ENCODE results near the gene KIF19. TPM values are rescaled to one million over a fixed set of nuclear protein-coding genes. Genes with fewer than 3 reads are reported as not detected.

The KIF19 gene
- total RNA-seq, 2 donors from 2014 or later, result 0.36 to 0.62 TPM

DNA sequence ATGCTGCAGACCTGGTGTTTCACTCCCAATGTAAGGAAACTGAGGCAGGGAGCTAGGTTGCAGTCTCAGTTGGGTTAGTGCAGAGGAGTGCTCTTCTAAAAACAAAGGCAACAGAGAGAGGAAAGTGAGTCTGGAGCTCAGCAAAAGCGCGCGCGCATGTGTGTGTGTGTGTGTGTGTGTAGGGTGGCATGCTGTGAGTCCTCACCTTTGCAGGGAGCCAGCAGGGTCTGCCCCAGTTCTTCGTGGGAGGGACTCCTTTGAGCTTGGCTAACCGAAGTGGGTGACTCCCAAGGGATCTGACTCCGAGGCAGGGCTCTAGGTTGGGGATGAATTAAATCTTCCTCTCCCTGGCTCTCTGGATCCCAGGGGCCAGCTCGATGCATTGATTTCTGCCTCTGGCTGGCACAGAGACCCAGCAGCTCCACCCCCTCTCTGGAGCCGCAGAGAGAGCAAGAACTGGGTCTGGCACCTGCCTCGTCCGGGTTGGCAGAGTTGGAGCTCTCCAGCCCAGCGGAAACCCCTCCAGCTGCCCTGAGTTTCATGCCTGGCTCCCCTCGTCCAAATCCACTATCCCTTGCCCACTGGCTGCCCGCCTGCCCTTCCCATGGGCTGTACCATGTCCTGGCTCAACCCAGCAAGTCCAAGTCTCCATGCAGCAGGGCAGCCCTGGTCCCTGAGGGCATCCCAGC is 36.9 kb downstream of the KIF19 start:
- Histone ChIP-seq H3K9me3 (no peaks in the 10 kb centered on the region), H3K36me3 (no peaks in the 10 kb centered on the region), H3K4me1 (replicated peaks) (no peaks in the 10 kb centered on the region), H3K4me3 (no peak overlapping the region), H3K27ac (no peak overlapping the region), H3K27me3 (replicated peaks; ENCODE audit: insufficient read depth) (peaks cover 4% of the 10 kb centered on the region)
- intact Hi-C loops (cut with DNase I), result no loop called here
- WGBS, result 41% methylated on average over 14 of the region's 14 CpGs
- TF ChIP-seq, protein P1, sequence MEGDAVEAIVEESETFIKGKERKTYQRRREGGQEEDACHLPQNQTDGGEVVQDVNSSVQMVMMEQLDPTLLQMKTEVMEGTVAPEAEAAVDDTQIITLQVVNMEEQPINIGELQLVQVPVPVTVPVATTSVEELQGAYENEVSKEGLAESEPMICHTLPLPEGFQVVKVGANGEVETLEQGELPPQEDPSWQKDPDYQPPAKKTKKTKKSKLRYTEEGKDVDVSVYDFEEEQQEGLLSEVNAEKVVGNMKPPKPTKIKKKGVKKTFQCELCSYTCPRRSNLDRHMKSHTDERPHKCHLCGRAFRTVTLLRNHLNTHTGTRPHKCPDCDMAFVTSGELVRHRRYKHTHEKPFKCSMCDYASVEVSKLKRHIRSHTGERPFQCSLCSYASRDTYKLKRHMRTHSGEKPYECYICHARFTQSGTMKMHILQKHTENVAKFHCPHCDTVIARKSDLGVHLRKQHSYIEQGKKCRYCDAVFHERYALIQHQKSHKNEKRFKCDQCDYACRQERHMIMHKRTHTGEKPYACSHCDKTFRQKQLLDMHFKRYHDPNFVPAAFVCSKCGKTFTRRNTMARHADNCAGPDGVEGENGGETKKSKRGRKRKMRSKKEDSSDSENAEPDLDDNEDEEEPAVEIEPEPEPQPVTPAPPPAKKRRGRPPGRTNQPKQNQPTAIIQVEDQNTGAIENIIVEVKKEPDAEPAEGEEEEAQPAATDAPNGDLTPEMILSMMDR (IDR thresholded peaks at IDR 0.05), result no peak
- TF ChIP-seq POLR2AphosphoS5 (IDR thresholded peaks at IDR 0.05) (no peak), POLR2A (IDR thresholded peaks at IDR 0.05) (no peak)
- DNase-seq (ENCODE audit: low spot score), result no peak

DNA sequence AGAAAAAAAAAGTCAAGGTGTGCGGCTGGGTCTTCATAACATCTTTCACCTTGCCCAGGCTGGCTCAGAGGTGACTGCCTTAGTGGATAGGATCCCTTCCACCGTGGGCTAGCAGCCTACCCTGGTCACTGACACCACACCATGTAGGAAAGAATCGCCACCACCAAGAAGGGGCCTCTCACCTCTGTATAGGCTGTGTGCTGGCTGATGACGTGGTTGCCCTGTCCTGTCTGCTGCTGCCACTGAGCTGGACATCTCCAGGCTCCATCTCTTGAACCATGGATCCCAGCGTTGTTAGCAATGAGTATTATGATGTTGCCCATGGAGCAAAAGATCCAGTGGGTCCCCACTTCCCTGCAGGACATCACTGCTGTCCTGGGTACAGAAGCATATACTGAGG is 41.2 kb downstream of the KIF19 start, which contains the start of gene GPR142:
GPR142 (plus strand) TSS at position 301 of the 400 bp plus-strand sequence. CDS start 2,035 bp downstream, outside the sequence.
- Histone ChIP-seq H3K27me3 (replicated peaks; ENCODE audit: insufficient read depth) (no peaks in the 10 kb centered on the region), H3K9me3 (no peaks in the 10 kb centered on the region), H3K4me1 (replicated peaks) (no peaks in the 10 kb centered on the region), H3K4me3 (no peak within 1 kb of the TSS), H3K36me3 (no peaks in the 10 kb centered on the region), H3K27ac (no peak within 1 kb of the TSS)
- intact Hi-C loops (cut with DNase I), result loop anchor here (5.0 kb wide), 1 partner anchor 155 kb away; the partner anchor contains the start of gene TTYH2
- no peak for DNase-seq (ENCODE audit: low spot score)
- TF ChIP-seq POLR2A (IDR thresholded peaks at IDR 0.05) (no peak), POLR2AphosphoS5 (IDR thresholded peaks at IDR 0.05) (no peak)
- TF ChIP-seq, protein P1 (IDR thresholded peaks at IDR 0.05), result no peak
- 87% methylated on average over 5 of the region's 5 CpGs for WGBS

DNA sequence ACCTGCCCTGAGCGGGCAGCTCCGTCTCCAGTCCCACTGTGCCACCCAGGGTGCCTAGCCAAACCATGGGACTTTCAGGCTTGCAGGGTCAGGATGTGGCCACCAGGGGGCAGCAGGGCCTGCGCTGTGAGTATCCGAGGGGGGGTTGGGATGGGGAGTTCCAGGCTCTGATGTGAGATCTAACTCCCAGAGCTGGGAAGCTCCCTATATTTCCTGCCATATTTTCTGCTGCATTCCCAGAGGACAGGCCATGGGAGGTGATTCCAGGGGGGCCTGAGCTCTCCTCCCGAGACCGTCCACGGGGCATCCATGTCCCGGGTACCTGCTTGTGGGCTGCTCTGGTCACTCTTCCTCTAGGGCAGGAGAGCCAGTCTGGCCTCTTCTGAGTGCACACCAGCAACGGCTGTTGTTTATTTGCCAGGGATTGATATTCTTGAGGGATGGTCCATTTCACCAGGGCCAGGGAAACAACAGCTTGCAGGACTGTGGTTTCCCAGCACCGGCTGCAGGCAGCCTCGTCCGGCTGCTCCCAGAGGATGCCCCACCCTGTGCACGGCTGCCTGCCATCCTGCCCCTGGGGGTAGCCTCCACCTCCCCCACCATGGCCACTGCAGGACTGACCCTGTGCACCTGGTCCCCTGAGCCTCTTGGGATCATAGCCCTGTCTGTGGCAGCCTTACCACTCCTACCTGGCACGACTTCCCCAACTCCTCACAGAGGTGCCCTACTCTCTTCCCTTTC is 42.5 kb downstream of the KIF19 start:
- intact Hi-C loops (cut with DNase I), result loop anchor here (5.0 kb wide), 1 partner anchor 156 kb away; the partner anchor contains the start of gene TTYH2
- Histone ChIP-seq H3K27ac (no peak overlapping the region), H3K27me3 (replicated peaks; ENCODE audit: insufficient read depth) (no peaks in the 10 kb centered on the region), H3K9me3 (no peaks in the 10 kb centered on the region), H3K4me1 (replicated peaks) (no peaks in the 10 kb centered on the region), H3K36me3 (no peaks in the 10 kb centered on the region), H3K4me3 (no peak overlapping the region)
- TF ChIP-seq, protein P1 (IDR thresholded peaks at IDR 0.05), result peak; percentile 86 to 92 (median 87)
- no peak for TF ChIP-seq POLR2AphosphoS5 (IDR thresholded peaks at IDR 0.05)
- 33% methylated on average over 12 of the region's 14 CpGs for WGBS
- DNase-seq (ENCODE audit: low spot score), result peak; percentile 54

DNA sequence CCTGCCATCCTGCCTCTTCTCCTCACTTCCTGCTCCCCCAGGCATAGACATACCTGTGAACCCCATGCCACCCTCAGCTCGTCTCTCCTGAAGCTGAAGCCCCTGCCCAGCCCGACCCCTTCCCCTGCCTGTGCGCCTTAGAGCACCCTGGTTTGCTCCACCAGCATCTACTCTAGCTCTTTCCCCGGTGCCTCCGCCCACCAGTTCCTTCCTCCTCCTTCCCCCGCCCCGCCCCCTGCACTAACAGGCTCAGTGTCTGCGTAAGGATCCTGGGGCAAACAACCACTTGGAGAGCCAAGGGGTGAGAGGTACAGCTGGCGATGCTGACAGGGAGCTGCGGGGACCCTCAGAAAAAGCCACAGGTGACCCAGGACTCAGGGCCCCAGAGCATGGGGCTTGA is 43.2 kb downstream of the KIF19 start:
- TF ChIP-seq, protein P1 (IDR thresholded peaks at IDR 0.05), result no peak
- TF ChIP-seq POLR2A (IDR thresholded peaks at IDR 0.05) (no peak), POLR2AphosphoS5 (IDR thresholded peaks at IDR 0.05) (no peak)
- H3K27me3 ChIP-seq (replicated peaks; ENCODE audit: insufficient read depth), result no peaks in the 10 kb centered on the region
- no peaks in the 10 kb centered on the region for H3K36me3 ChIP-seq
- DNase-seq (ENCODE audit: low spot score), result no peak
- H3K9me3 ChIP-seq, result no peaks in the 10 kb centered on the region
- H3K27ac ChIP-seq, result no peak overlapping the region
- intact Hi-C loops (cut with DNase I), result loop anchor here (5.0 kb wide), 1 partner anchor 157 kb away; the partner anchor contains the start of gene TTYH2
- 49% methylated on average over 10 of the region's 10 CpGs for WGBS
- H3K4me1 ChIP-seq (replicated peaks), result no peaks in the 10 kb centered on the region
- H3K4me3 ChIP-seq, result no peak overlapping the region
